Erythroblast (primary cell): Measurements from ENCODE around the gene KCND3.

Source experiments
- GATA1 ChIP-seq: IDR thresholded peaks from 2 replicates; pipeline ENCODE4 v1.6.1; 2011; ENCODE audit warnings: low read depth, mild to moderate bottlenecking, control low read depth, low read length, moderate library complexity
- POLR2A ChIP-seq: IDR thresholded peaks from 2 replicates; pipeline ENCODE4 v1.6.1; 2011; ENCODE audit warnings: mild to moderate bottlenecking, low read length

DNA sequence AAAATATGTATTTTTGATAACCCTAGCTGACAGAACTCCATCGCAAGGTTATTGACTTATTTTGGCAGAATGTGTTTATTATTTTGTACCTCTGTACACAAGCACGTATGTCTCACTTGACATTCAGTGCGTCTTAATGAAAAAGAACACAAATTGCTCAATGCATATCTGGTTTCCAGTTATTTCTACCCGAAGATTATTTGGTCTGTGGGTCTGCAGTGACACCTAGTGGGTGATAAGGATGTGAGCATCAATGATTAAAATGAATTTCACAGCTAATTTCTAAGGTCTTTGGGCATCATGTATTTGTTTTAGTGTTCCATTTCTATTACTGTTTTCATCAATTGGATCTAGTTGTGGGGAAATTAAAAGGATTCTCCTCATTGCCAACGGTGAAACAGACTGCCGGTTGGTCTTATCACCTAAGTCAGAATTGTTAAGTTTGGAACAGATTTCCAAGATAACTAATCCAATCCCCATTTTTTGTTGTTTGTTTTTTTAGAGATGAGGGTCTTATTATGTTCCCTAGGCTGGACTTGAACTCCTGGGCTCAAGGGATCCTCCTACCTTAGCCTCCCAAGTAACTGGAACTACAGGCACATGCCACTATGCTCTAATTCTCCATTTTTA, 219.8 kb downstream of the KCND3 start:
- TF ChIP-seq POLR2A (no peak), GATA1 (no peak)
